GM12801 (cell line): Measurements from ENCODE around the gene CHTF18.

Experiments
- TF ChIP-seq, protein P1 (sequence below): IDR thresholded peaks from one replicate; pipeline ENCODE4 v1.5.1; 2011; ENCODE audit warnings: control low read depth; ENCODE audit not compliant: insufficient read length; ENCODE audit errors: extremely low read depth

CHTF18 gene

GRCh38 chr16:766820-767640, 21.4 kb upstream of the CHTF18 start:
- TF ChIP-seq, protein P1, sequence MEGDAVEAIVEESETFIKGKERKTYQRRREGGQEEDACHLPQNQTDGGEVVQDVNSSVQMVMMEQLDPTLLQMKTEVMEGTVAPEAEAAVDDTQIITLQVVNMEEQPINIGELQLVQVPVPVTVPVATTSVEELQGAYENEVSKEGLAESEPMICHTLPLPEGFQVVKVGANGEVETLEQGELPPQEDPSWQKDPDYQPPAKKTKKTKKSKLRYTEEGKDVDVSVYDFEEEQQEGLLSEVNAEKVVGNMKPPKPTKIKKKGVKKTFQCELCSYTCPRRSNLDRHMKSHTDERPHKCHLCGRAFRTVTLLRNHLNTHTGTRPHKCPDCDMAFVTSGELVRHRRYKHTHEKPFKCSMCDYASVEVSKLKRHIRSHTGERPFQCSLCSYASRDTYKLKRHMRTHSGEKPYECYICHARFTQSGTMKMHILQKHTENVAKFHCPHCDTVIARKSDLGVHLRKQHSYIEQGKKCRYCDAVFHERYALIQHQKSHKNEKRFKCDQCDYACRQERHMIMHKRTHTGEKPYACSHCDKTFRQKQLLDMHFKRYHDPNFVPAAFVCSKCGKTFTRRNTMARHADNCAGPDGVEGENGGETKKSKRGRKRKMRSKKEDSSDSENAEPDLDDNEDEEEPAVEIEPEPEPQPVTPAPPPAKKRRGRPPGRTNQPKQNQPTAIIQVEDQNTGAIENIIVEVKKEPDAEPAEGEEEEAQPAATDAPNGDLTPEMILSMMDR = no peak

GRCh38 chr16:767743-768235, 20.6 kb upstream of the CHTF18 start:
- TF ChIP-seq, protein P1 = no peak

- TF ChIP-seq, protein P1 = no peak
These were observed 20.0 kb upstream of the CHTF18 start for GRCh38 chr16:768428-768827.

DNA sequence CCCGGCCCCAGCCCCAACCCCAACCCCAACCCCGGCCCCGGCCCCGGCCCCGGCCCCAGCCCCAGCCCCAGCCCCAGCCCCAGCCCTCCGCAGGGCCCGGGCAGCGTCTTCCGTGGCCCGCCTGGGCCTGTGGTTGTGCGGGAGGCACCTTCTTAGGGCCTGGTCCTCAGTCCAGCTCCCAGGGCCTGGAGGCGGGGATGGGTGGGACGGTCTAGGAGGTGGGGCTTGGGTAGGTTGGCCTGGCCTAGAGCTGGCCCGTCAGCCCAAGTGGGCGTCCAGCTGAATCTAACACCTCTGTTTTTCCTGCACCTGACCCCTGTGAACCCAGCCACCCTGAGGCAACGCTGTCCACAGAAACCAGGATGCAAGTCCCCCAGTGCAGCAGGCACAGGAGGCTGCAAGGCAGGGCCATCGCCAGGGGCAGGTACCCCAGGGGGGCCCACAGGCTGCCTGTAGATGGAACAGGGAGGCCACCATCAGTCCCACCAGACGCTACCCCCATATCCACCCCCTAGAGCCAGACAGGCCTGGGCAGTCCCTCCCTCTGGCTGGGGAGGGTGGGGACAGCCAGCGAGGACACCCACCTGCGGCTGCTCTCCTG, 19.1 kb upstream of the CHTF18 start:
- TF ChIP-seq, protein P1 = no peak

DNA sequence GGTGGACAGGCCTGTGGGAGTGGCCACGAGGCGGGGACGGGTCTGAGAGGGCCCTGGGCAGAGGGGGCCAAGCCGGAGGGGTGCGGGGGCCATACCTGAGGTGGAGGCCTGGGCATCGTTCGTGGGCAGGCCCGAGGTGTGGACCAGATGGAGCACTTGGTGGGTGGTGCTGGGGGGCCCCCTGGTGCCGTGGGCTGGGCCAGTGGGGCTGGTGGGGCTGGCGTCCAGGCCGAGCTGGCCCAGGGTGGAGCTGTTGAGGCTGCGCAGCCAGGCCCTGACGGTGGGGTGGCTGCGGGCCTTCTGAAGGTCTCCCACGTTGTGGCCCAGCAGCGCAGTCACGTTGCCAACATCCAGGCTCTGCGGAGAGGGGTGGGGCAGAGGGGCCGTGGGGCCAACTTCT, 18.5 kb upstream of the CHTF18 start:
- TF ChIP-seq, protein P1 = no peak

- TF ChIP-seq, protein P1 = no peak
These were observed 18.0 kb upstream of the CHTF18 start for GRCh38 chr16:770411-770810.

DNA sequence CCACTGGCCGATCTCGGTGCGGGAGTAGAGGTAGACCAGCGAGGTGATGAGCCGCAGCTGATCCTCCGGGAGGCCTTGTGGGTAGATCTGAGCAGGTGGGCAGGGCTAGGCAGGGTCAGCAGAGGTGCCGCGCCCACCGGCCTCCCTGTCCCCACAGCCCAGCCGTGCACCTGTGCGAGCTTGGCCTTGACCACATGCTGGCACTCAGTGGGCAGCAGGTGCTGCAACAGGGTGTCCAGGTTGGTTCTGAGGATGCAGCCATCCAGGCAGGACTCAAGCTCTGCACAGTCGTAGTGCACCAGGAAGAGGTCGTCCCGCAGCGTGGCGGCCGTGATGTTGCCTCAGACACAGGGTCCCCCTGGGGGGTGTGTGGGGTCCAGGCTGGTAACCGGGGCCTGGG, 15.5 kb upstream of the CHTF18 start:
- TF ChIP-seq, protein P1 = no peak
